Pancreas (tissue), 10 donors: ENCODE results near the gene SLCO3A1. TPM values are rescaled to one million over a fixed set of nuclear protein-coding genes. Genes with fewer than 3 reads are reported as not detected.

ENCODE experiments used
- ATAC-seq, 4 donors: fragments of 200-7000 bp; cut with Tn5 transposase; one replicate each; pipeline versions ENCODE4 v1.8.0 to v1.9.1; 2020; ENCODE audit warnings: mild to moderate bottlenecking in 4 of 4, moderate library complexity in 4 of 4
- DNase-seq, 6 donors: peaks; one replicate each; pipeline ENCODE4 v3.0.0-alpha.2; 2020
- FAIRE-seq: peaks from 2 replicates; lab custom pipeline; 2012; peaks lifted over from hg19 to GRCh38; lab: Jason Lieb, UNC
- H3K27ac ChIP-seq, 4 donors: fragments of 200-600 bp; sonication (generic); 1 replicate in 3 of 4; 2 replicates in 1 of 4; pipeline versions ENCODE4 v1.5.0 to v1.8.0; 2020
- H3K27me3 ChIP-seq, 4 donors: fragments of 200-600 bp; one replicate each; pipeline ENCODE4 v1.8.0; 2021
- H3K36me3 ChIP-seq, 3 donors: fragments of 200-600 bp; sonication (generic) in 1 of 3; one replicate each; pipeline versions ENCODE4 v1.5.0 to v1.8.0; 2020 to 2021
- H3K4me1 ChIP-seq, 3 donors: fragments of 200-600 bp; one replicate each; pipeline ENCODE4 v1.8.0; 2021
- H3K4me3 ChIP-seq, 4 donors: fragments of 200-600 bp; sonication (generic) in 2 of 4; one replicate each; pipeline versions ENCODE4 v1.5.0 to v1.8.0; 2020 to 2021
- H3K9me3 ChIP-seq, 4 donors: fragments of 200-600 bp; one replicate each; pipeline ENCODE4 v1.8.0; 2021
- WGBS, 2 donors: extraction: QIAGEN DNeasy Blood & Tissue Kit; methylation state at CpG; one replicate each; pipeline ENCODE4 v1.1.7; 2013; 5-methylcytosine and 5-hydroxymethylcytosine counted together
- intact Hi-C, 3 donors: fragments of 100-400 bp; cut with DNase I; formaldehyde crosslinking; loops; one replicate each; pipeline versions ENCODE4 v1.11.1 to v1.14.2; 2022
- polyA plus RNA-seq, 2 donors: library from polyadenylated mRNA; stranded (reverse); fragments of 200-250 nt; gene quantifications; one replicate each; pipeline ENCODE4 v1.2.3, GENCODE V29; 2013
- total RNA-seq, 6 donors: library from RNA; stranded (reverse); fragmentation: NEBNext Ultra II Directional in 4 of 6; extraction: Animal tissue kit (Norgen Biotek cat#: 25700) in 4 of 6; gene quantifications; one replicate each; pipeline versions ENCODE4 v1.2.1 to v1.2.4, GENCODE V29; 2021 to 2023
- TF ChIP-seq, protein P1 (sequence below), 4 donors: fragments of 200-600 bp; sonication (generic) in 3 of 4; IDR thresholded peaks; one replicate each; pipeline versions ENCODE4 v1.5.0 to v1.8.0; 2021; ENCODE audit warnings: antibody characterized with exemption in 4 of 4
- donor health status: healthy with polysubstance abuse.
- donor health status: DM: no; HTN: no; CAD: no; lungs with moderate emphysema.
- donor health status: DM: no; HTN: no; CAD: no.
- donor health status: control.
- donor health status: control.
- donor health status: Bipolar disorder and iron deficiency.
- donor health status: DM: yes; HTN: yes; CAD: no.
- donor health status: DM: no; HTN: no; CAD: no.
- donor health status: DM: no; HTN: no; CAD: no.
- donor health status: DM: yes; HTN: yes; CAD: no.

Gene SLCO3A1
- total and polyA plus RNA-seq, 8 donors = 3.4 to 15.5 (median 6.7) TPM

DNA sequence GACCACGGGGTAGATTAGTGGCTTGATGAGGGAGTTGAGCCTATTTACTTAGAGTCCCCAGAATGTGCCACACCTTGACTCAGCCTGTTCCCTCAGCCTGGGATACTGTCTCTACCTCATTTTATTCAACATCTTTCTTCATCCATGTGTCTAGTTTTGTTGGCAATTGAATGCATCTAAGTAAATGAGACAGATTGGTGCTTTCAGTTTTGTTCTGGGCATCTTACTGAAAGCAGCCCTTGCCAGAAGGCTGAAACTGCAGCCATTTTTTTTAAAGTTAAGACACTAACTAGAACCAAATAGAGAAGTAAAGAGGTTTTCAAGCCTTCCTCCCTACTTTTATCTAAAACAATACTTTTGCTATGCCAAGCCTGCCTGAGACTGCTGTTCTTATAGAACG lies 246.8 kb downstream of the SLCO3A1 start:
- H3K36me3 ChIP-seq = no peaks in the 10 kb centered on the region
- TF ChIP-seq, protein P1, sequence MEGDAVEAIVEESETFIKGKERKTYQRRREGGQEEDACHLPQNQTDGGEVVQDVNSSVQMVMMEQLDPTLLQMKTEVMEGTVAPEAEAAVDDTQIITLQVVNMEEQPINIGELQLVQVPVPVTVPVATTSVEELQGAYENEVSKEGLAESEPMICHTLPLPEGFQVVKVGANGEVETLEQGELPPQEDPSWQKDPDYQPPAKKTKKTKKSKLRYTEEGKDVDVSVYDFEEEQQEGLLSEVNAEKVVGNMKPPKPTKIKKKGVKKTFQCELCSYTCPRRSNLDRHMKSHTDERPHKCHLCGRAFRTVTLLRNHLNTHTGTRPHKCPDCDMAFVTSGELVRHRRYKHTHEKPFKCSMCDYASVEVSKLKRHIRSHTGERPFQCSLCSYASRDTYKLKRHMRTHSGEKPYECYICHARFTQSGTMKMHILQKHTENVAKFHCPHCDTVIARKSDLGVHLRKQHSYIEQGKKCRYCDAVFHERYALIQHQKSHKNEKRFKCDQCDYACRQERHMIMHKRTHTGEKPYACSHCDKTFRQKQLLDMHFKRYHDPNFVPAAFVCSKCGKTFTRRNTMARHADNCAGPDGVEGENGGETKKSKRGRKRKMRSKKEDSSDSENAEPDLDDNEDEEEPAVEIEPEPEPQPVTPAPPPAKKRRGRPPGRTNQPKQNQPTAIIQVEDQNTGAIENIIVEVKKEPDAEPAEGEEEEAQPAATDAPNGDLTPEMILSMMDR (IDR thresholded peaks at IDR 0.05) = no peak
- no peak for ATAC-seq
- H3K4me3 ChIP-seq = no peak overlapping the region
- intact Hi-C loops = no loop called here
- 76 to 83% methylated on average over 2 of the region's 2 CpGs for WGBS, 2 donors
- DNase-seq = no peak
- no peak overlapping the region for H3K27ac ChIP-seq
- H3K27me3 ChIP-seq = no peaks in the 10 kb centered on the region
- no peaks in the 10 kb centered on the region for H3K9me3 ChIP-seq
- H3K4me1 ChIP-seq = no peaks in the 10 kb centered on the region
- no peak for FAIRE-seq

DNA sequence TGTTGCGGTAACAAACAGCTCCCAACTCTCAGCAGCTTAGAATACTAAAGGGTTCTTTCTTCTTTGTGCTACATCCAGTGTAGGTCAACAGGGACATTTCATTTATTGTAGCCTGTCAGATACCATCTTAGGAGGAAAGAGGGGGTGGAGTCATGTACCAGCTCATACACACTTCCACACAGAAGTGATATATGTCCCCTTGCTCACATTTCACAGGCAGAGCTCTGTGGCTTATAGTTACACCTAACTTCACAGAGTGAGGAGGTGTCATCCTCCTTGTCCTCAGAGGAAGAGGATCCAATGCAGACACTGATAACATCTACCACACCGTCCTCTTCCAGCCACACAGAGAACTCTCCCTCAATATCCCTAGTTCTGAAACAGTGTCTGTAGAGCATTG lies 247.2 kb downstream of the SLCO3A1 start:
- Histone ChIP-seq H3K27me3 (no peaks in the 10 kb centered on the region), H3K4me3 (no peak overlapping the region), H3K36me3 (no peaks in the 10 kb centered on the region), H3K27ac (no peak overlapping the region), H3K9me3 (no peaks in the 10 kb centered on the region), H3K4me1 (no peaks in the 10 kb centered on the region)
- intact Hi-C loops = no loop called here
- TF ChIP-seq, protein P1 (IDR thresholded peaks at IDR 0.05) = no peak
- ATAC-seq (no peak), FAIRE-seq (no peak), DNase-seq (no peak)
- 92 to 98% methylated on average over 2 of the region's 2 CpGs for WGBS, 2 donors

DNA sequence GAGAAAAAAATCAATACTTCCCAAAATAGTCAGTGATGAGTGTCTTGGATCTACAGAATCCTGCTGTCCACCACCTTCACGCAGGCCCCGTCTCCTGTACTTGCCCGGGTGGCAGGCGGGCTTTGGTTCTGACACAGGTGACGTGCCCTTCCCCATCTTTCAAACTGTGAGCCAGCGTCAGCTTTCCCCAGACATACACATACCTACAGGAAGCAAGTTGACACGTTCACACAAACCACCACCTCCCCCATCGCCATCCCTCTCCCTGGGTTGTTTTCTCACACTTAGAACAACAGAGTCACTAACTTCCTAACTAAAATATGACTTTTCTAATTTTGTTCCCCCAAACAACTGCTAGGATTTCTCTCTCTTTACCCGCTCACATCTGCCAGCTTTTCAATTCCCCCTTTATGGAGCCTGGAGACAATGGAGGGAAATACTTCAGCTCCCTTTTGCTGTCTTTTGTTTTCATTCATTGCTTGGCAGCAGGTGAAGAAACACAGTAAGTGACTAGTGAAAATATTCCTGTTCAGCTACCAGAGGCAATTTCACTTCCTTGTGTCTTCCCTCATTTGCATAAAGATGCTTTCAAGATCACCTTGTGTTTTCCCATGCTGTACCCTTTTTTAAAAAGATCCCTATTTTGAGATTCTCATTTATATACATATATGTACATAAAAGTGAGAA lies 248.3 kb downstream of the SLCO3A1 start:
- Histone ChIP-seq H3K36me3 (no peaks in the 10 kb centered on the region), H3K27me3 (no peaks in the 10 kb centered on the region), H3K9me3 (no peaks in the 10 kb centered on the region), H3K4me1 (no peaks in the 10 kb centered on the region), H3K27ac (no peak overlapping the region), H3K4me3 (no peak overlapping the region)
- FAIRE-seq = no peak
- TF ChIP-seq, protein P1 (IDR thresholded peaks at IDR 0.05) = no peak
- intact Hi-C loops = no loop called here
- no peak for ATAC-seq
- DNase-seq = no peak
- WGBS, 2 donors = 57% methylated on average over 9 of the region's 9 CpGs

DNA sequence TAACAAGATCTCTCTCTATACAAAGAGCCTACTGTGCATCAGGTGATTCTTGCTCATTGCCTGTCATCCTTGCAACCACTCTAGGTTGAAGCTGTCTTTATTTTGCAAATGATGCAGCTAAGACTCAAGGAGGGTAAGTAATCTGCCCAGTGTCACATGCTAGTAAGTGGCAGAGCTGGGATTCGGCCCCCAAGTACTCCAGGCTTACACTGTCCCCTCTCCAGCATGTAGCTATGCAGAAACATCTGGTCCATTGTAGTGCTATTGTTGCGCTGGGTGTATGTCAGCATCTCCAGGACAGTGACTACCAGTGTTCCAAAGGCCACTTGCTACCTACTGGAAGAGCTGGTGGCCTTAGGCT lies 248.9 kb downstream of the SLCO3A1 start:
- intact Hi-C loops = no loop called here
- Histone ChIP-seq H3K4me1 (no peaks in the 10 kb centered on the region), H3K4me3 (no peak overlapping the region), H3K36me3 (no peaks in the 10 kb centered on the region), H3K9me3 (no peaks in the 10 kb centered on the region), H3K27ac (no peak overlapping the region), H3K27me3 (no peaks in the 10 kb centered on the region)
- TF ChIP-seq, protein P1 (IDR thresholded peaks at IDR 0.05) = no peak
- 77 to 86% methylated on average over 2 of the region's 2 CpGs for WGBS, 2 donors
- DNase-seq (no peak), FAIRE-seq (no peak), ATAC-seq (no peak)

DNA sequence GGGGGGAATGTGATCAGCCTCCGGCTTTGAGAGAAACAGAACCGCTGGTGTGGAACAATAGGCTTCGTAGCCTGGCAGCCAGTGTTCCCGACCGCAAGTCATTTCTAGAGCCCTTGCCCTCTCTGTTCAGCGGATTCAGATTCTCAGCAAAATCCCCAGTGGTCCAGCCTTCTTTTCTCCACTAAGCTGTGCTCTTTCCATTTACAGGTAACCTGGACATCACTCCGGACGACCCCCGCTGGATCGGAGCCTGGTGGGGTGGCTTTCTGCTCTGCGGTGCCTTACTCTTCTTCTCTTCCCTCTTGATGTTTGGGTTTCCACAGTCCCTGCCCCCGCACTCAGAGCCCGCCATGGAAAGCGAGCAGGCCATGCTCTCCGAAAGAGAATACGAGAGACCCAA lies 250.6 kb downstream of the SLCO3A1 start:
- H3K9me3 ChIP-seq = no peaks in the 10 kb centered on the region
- FAIRE-seq = no peak
- intact Hi-C loops = no loop called here
- DNase-seq = no peak
- TF ChIP-seq, protein P1 (IDR thresholded peaks at IDR 0.05) = no peak
- H3K27me3 ChIP-seq = no peaks in the 10 kb centered on the region
- no peaks in the 10 kb centered on the region for H3K36me3 ChIP-seq
- no peak overlapping the region for H3K27ac ChIP-seq
- no peak overlapping the region for H3K4me3 ChIP-seq
- H3K4me1 ChIP-seq = no peaks in the 10 kb centered on the region
- no peak for ATAC-seq
- 68 to 86% methylated on average over 16 of the region's 16 CpGs for WGBS, 2 donors
